HepG2 (cell line): ENCODE results near the gene TYRP1.

Experiments
- CREM ChIP-seq, 2 experiments: sonication (generic) in 1 of 2; formaldehyde crosslinking in 1 of 2; IDR thresholded peaks; 2 replicates each; pipeline versions ENCODE4 v1.4.0 to v1.6.1; 2016 to 2020; ENCODE audit warnings: antibody characterized with exemption in 1 of 2, mild to moderate bottlenecking in 1 of 2, missing genetic modification reagents in 1 of 2
- USF2 ChIP-seq, 2 experiments: sonication (generic) in 1 of 2; formaldehyde crosslinking in 1 of 2; IDR thresholded peaks; 2 replicates each; pipeline versions ENCODE4 v1.5.1 to v1.6.1; 2011 to 2020; ENCODE audit warnings: borderline replicate concordance in 1 of 2, low read depth in 1 of 2, low read length in 1 of 2, mild to moderate bottlenecking in 1 of 2, missing genetic modification reagents in 1 of 2, moderate library complexity in 1 of 2
- ZKSCAN1 ChIP-seq: fragments of 150-350 bp; IDR thresholded peaks from 2 replicates; pipeline ENCODE4 v1.6.1; 2014; ENCODE audit warnings: low read length
- TF ChIP-seq, protein P1 (sequence below): IDR thresholded peaks from 2 replicates; pipeline ENCODE4 v1.6.1; 2012; ENCODE audit warnings: inconsistent platforms

GRCh38 chr9:12698986-12699385 lies 5.8 kb downstream of the TYRP1 start:
- TF ChIP-seq ZKSCAN1, result no peak
- no peak for TF ChIP-seq CREM (IDR thresholded peaks at IDR 0.05)
- TF ChIP-seq CREM (CRISPR knock-in tag; IDR thresholded peaks at IDR 0.05), result no peak
- no peak for TF ChIP-seq USF2 (IDR thresholded peaks at IDR 0.05; ENCODE audit: low read depth, low read length)
- no peak for TF ChIP-seq USF2 (CRISPR knock-in tag; IDR thresholded peaks at IDR 0.05; ENCODE audit: borderline replicate concordance)
- TF ChIP-seq, protein P1, sequence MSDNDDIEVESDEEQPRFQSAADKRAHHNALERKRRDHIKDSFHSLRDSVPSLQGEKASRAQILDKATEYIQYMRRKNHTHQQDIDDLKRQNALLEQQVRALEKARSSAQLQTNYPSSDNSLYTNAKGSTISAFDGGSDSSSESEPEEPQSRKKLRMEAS, result no peak
